GM12891 (cell line): Measurements from ENCODE around the gene RAMP1.

Experiments
- PAX5 ChIP-seq: IDR thresholded peaks from 2 replicates; pipeline ENCODE4 v1.6.1; 2011; ENCODE audit warnings: low read length, moderate library complexity, mild to moderate bottlenecking; ENCODE audit not compliant: insufficient read depth, severe bottlenecking
- POLR2A ChIP-seq: IDR thresholded peaks from 2 replicates; pipeline ENCODE4 v1.6.1; 2011; ENCODE audit warnings: low read depth, low read length, control low read depth
- POLR2AphosphoS5 ChIP-seq: IDR thresholded peaks from 2 replicates; pipeline ENCODE4 v1.6.1; 2011; ENCODE audit warnings: low read depth, low read length, control low read depth
- POU2F2 ChIP-seq: IDR thresholded peaks from 2 replicates; pipeline ENCODE4 v1.6.1; 2011; ENCODE audit warnings: low read depth, mild to moderate bottlenecking, control low read depth, low read length, moderate library complexity
- SPI1 ChIP-seq: IDR thresholded peaks from 2 replicates; pipeline ENCODE4 v1.6.1; 2011; ENCODE audit warnings: low read depth, low read length, control low read depth
- TAF1 ChIP-seq: IDR thresholded peaks from 2 replicates; pipeline ENCODE4 v1.6.1; 2011; ENCODE audit warnings: low read depth, low read length, control low read depth

DNA sequence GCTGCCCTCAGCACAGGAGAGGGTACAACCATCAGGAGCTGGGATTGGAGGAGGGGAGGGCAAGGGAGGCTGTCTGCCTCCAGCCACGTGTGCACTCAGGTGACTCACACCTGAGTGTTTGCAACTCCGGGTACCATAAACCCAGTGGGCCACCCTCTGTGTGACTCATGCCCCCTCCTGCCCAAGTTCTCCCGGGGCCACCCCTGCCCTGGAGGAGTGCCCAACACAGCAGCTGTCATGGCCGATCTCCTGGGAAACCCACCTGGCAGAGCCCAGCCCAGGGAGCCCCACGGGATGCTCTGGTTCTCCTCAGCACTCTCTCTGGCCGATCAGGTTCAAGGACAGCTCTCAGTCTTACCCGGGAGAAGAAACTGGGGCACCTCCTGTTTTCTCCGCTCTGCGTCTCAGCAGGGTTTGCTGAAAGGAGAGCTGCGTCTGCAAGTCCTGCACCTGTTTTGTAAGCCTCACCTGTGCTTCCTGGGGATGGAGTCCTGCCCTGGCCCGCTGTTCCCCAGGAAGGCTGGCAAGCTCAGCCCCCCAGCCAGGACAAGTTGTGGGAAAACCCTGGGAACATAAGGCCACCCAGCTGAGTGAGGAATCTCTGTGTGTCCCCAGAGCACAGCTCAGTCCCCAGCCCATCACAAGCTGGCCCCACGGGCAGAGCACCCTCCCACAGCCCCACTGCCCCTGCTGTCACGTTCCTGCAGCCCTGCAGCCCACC lies 63.4 kb downstream of the RAMP1 start:
- TF ChIP-seq TAF1: no peak
- no peak for TF ChIP-seq POU2F2
- TF ChIP-seq POLR2AphosphoS5: no peak
- no peak for TF ChIP-seq POLR2A
- no peak for TF ChIP-seq SPI1
- no peak for TF ChIP-seq PAX5
